ENCODE results near the gene PCDHGB3. TPM values are rescaled to one million over a fixed set of nuclear protein-coding genes. Genes with fewer than 3 reads are reported as not detected.
"Not testable (repeated sequence)": the region's sequence is repeated elsewhere in the genome, so short reads cannot be mapped to it uniquely, and the experiment has no call there.

Gene PCDHGB3
- total RNA-seq, 1 donor from 2014 or later: 0.47 TPM

DNA sequence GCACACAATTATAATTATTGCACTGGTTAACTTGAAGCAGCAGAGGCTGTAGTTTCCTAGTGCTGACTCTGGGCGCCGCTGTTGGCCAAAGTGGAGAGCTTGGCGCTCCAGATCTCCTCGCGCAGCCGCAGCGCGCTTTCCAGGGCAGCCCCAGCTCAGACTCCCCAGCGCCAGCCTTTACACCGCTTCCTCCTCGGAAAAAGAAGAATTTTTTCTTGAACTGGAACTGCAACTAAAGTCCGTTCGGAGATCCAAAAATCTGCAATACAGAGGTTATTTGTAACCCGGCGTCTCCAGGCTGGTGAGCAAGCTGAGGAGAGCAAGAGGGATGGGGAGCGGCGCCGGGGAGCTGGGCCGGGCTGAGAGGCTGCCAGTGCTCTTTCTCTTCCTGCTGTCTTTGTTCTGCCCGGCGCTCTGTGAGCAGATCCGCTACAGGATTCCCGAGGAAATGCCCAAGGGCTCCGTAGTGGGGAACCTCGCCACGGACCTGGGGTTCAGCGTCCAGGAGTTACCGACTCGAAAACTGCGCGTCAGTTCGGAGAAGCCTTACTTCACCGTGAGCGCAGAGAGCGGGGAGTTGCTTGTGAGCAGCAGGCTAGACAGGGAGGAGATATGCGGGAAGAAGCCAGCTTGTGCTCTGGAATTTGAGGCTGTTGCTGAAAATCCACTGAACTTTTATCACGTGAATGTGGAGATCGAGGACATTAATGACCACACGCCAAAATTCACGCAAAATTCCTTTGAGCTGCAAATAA is 17.7 kb downstream of the PCDHGB3 start, which contains the start of gene PCDHGB4:
PCDHGB4 (plus strand) TSS at position 142 of the 755 bp plus-strand sequence; CDS start at position 329, 187 bp downstream.
- peak within 1 kb of the TSS; percentile 39 for H3K4me3 Mint-ChIP-seq
- H3K4me1 Mint-ChIP-seq (ENCODE audit: low read depth); DNase-seq (ENCODE audit: low spot score); H3K27me3 Mint-ChIP-seq (ENCODE audit: insufficient read depth); H3K36me3 Mint-ChIP-seq (ENCODE audit: low read depth); H3K27ac Mint-ChIP-seq: not testable (repeated sequence)
- intact Hi-C loops (cut with micrococcal nuclease): loop anchor here (5.0 kb wide), 1 partner anchor 35 kb away; the partner anchor contains the start of gene PCDHGA11
- peaks cover 37% of the 10 kb centered on the region for H3K9me3 Mint-ChIP-seq

- Mint-ChIP-seq H3K36me3 (ENCODE audit: low read depth) (peaks cover 1% of the 10 kb centered on the region), H3K9me3 (peaks cover 38% of the 10 kb centered on the region), H3K27me3 (ENCODE audit: insufficient read depth) (peaks cover 3% of the 10 kb centered on the region), H3K4me3 (no peak overlapping the region), H3K4me1 (ENCODE audit: low read depth) (no peaks in the 10 kb centered on the region), H3K27ac (no peak overlapping the region)
- intact Hi-C loops (cut with micrococcal nuclease): loop anchor here (5.0 kb wide), 1 partner anchor 34 kb away; the partner anchor contains the start of gene PCDHGA11
- DNase-seq (ENCODE audit: low spot score): no peak
Measured at GRCh38 chr5:141388661-141389060, 18.6 kb downstream of the PCDHGB3 start.

GRCh38 chr5:141389153-141390042 is 19.4 kb downstream of the PCDHGB3 start:
- no peak overlapping the region for H3K27ac Mint-ChIP-seq
- DNase-seq (ENCODE audit: low spot score): no peak
- H3K36me3 Mint-ChIP-seq (ENCODE audit: low read depth): peaks cover 1% of the 10 kb centered on the region
- peaks cover 45% of the 10 kb centered on the region for H3K9me3 Mint-ChIP-seq
- H3K4me3 Mint-ChIP-seq: no peak overlapping the region
- H3K4me1 Mint-ChIP-seq (ENCODE audit: low read depth): no peaks in the 10 kb centered on the region
- peaks cover 3% of the 10 kb centered on the region for H3K27me3 Mint-ChIP-seq (ENCODE audit: insufficient read depth)
- intact Hi-C loops (cut with micrococcal nuclease): loop anchor here (5.0 kb wide), 1 partner anchor 33 kb away; the partner anchor contains the start of gene PCDHGA11

DNA sequence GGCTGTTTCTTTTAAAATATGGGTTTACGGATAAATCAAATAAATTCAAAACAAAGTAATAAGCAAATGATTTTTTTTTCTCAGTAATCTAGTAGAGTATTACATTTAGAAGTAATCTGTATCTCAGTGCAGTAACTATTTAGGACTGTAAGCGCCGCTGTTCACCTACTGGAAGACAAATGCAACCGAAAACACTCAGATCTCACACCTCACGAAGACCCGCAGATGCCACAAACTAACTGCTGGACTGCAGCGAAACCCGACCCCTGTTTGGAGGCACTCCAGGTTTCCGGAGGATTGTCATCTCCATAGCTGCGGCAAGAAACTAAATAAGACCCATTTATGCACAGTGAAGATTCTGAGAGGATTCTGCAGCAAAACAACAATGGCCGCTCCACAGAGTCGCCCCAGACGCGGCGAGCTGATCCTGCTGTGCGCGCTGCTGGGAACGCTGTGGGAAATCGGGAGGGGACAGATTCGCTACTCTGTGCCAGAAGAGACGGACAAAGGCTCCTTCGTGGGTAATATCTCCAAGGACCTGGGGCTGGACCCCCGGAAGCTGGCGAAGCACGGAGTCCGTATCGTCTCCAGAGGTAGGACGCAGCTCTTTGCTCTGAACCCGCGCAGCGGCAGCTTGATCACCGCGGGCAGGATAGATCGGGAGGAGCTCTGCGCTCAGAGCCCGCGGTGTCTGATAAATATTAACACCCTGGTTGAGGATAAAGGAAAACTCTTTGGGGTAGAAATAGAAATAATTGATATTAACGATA is 22.6 kb downstream of the PCDHGB3 start, which contains the start of gene PCDHGA8:
PCDHGA8 (plus strand) TSS at position 205 of the 770 bp plus-strand sequence; CDS start at position 386, 181 bp downstream.
- H3K4me1 Mint-ChIP-seq (ENCODE audit: low read depth): no peaks in the 10 kb centered on the region
- H3K36me3 Mint-ChIP-seq (ENCODE audit: low read depth): peaks cover 1% of the 10 kb centered on the region
- peaks cover 43% of the 10 kb centered on the region for H3K9me3 Mint-ChIP-seq
- H3K27me3 Mint-ChIP-seq (ENCODE audit: insufficient read depth): peaks cover 8% of the 10 kb centered on the region
- DNase-seq (ENCODE audit: low spot score): no peak
- intact Hi-C loops (cut with micrococcal nuclease): no loop called here
- no peak within 1 kb of the TSS for H3K4me3 Mint-ChIP-seq
- no peak within 1 kb of the TSS for H3K27ac Mint-ChIP-seq

- peaks cover 1% of the 10 kb centered on the region for H3K36me3 Mint-ChIP-seq (ENCODE audit: low read depth)
- no peak overlapping the region for H3K4me3 Mint-ChIP-seq
- intact Hi-C loops (cut with micrococcal nuclease): no loop called here
- DNase-seq (ENCODE audit: low spot score): no peak
- H3K27me3 Mint-ChIP-seq (ENCODE audit: insufficient read depth): peaks cover 8% of the 10 kb centered on the region
- no peaks in the 10 kb centered on the region for H3K4me1 Mint-ChIP-seq (ENCODE audit: low read depth)
- H3K9me3 Mint-ChIP-seq: peaks cover 43% of the 10 kb centered on the region
- H3K27ac Mint-ChIP-seq: no peak overlapping the region
Measured at GRCh38 chr5:141393267-141393666, 23.2 kb downstream of the PCDHGB3 start.

GRCh38 chr5:141394401-141395187 is 24.6 kb downstream of the PCDHGB3 start:
- H3K27ac Mint-ChIP-seq; H3K4me3 Mint-ChIP-seq; H3K4me1 Mint-ChIP-seq (ENCODE audit: low read depth); DNase-seq (ENCODE audit: low spot score); H3K36me3 Mint-ChIP-seq (ENCODE audit: low read depth): not testable (repeated sequence)
- Mint-ChIP-seq H3K9me3 (peaks cover 42% of the 10 kb centered on the region), H3K27me3 (ENCODE audit: insufficient read depth) (peaks cover 17% of the 10 kb centered on the region)
- intact Hi-C loops (cut with micrococcal nuclease): loop anchor here (5.0 kb wide), 1 partner anchor 32 kb away; the partner anchor contains the start of gene PCDHGA5

DNA sequence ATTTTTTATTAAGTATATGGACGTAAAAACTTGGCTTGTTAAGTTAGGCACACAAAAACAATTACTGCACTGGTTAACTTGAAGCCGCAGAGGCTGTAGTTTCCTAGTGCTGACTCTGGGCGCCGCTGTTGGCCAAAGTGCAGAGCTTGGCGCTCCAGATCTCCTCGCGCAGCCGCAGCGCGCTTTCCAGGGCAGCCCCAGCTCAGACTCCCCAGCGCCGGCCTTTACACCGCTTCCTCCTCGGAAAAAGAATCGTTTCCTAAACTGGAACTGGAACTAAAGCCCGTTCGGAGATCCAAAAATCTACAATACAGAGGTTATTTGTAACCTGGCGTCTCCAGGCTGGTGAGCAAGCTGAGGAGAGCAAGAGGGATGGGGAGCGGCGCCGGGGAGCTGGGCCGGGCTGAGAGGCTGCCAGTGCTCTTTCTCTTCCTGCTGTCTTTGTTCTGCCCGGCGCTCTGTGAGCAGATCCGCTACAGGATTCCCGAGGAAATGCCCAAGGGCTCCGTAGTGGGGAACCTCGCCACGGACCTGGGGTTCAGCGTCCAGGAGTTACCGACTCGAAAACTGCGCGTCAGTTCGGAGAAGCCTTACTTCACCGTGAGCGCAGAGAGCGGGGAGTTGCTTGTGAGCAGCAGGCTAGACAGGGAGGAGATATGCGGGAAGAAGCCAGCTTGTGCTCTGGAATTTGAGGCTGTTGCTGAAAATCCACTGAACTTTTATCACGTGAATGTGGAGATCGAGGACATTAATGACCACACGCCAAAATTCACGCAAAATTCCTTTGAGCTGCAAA is 27.9 kb downstream of the PCDHGB3 start, which contains the start of gene PCDHGB5:
PCDHGB5 (plus strand) TSS at position 192 of the 796 bp plus-strand sequence; CDS start at position 373, 181 bp downstream.
- peak within 1 kb of the TSS; percentile 37 for H3K4me3 Mint-ChIP-seq
- H3K4me1 Mint-ChIP-seq (ENCODE audit: low read depth); H3K27ac Mint-ChIP-seq; H3K36me3 Mint-ChIP-seq (ENCODE audit: low read depth): not testable (repeated sequence)
- H3K9me3 Mint-ChIP-seq: peaks cover 31% of the 10 kb centered on the region
- peaks cover 27% of the 10 kb centered on the region for H3K27me3 Mint-ChIP-seq (ENCODE audit: insufficient read depth)
- peak; percentile 21 for DNase-seq (ENCODE audit: low spot score)
- intact Hi-C loops (cut with micrococcal nuclease): loop anchor here (5.0 kb wide), 1 partner anchor 36 kb away; the partner anchor contains the start of gene PCDHGA5

- Mint-ChIP-seq H3K4me3 (no peak overlapping the region), H3K9me3 (peaks cover 32% of the 10 kb centered on the region), H3K36me3 (ENCODE audit: low read depth) (no peaks in the 10 kb centered on the region), H3K27ac (no peak overlapping the region), H3K27me3 (ENCODE audit: insufficient read depth) (peaks cover 27% of the 10 kb centered on the region), H3K4me1 (ENCODE audit: low read depth) (no peaks in the 10 kb centered on the region)
- intact Hi-C loops (cut with micrococcal nuclease): loop anchor here (5.0 kb wide), 1 partner anchor 36 kb away; the partner anchor contains the start of gene PCDHGA5
- DNase-seq (ENCODE audit: low spot score): no peak
Measured at GRCh38 chr5:141398608-141399007, 28.6 kb downstream of the PCDHGB3 start.

DNA sequence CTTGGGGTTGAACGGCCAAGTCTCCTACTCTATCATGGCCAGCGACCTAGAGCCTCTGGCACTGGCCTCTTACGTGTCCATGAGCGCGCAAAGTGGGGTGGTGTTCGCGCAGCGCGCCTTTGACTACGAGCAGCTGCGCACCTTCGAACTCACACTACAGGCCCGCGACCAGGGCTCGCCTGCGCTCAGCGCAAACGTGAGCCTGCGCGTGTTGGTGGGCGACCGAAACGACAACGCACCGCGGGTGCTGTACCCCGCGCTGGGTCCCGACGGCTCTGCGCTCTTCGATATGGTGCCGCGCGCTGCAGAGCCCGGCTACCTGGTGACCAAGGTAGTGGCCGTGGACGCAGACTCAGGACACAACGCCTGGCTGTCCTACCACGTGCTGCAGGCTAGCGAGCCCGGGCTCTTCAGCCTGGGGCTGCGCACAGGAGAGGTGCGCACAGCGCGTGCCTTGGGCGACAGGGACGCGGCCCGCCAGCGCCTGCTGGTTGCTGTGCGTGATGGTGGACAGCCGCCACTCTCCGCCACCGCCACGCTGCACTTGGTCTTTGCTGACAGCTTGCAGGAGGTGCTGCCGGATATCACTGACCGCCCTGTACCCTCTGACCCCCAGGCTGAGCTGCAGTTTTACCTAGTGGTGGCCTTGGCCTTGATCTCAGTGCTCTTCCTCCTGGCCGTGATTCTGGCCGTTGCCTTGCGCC is 29.7 kb downstream of the PCDHGB3 start:
- no peaks in the 10 kb centered on the region for H3K36me3 Mint-ChIP-seq (ENCODE audit: low read depth)
- no peak overlapping the region for H3K4me3 Mint-ChIP-seq
- peaks cover 26% of the 10 kb centered on the region for H3K27me3 Mint-ChIP-seq (ENCODE audit: insufficient read depth)
- peaks cover 24% of the 10 kb centered on the region for H3K9me3 Mint-ChIP-seq
- no peaks in the 10 kb centered on the region for H3K4me1 Mint-ChIP-seq (ENCODE audit: low read depth)
- intact Hi-C loops (cut with micrococcal nuclease): loop anchor here (2.0 to 5.0 kb wide), 2 partner anchors 35 to 37 kb away; partner anchors contain the start of gene PCDHGA5
- no peak for DNase-seq (ENCODE audit: low spot score)
- no peak overlapping the region for H3K27ac Mint-ChIP-seq

GRCh38 chr5:141402553-141403243 is 32.7 kb downstream of the PCDHGB3 start, which contains the start of gene PCDHGA9:
Gene PCDHGA9 (plus strand): TSS chr5:141402778. CDS start chr5:141402953, 175 bp downstream.
- no peak within 1 kb of the TSS for H3K4me3 Mint-ChIP-seq

More at GRCh38 chr5:141402553-141403243, 32.7 kb downstream of the PCDHGB3 start, which contains the start of gene PCDHGA9:
- intact Hi-C loops (cut with micrococcal nuclease): no loop called here
- H3K27ac Mint-ChIP-seq: no peak within 1 kb of the TSS
- peaks cover 21% of the 10 kb centered on the region for H3K27me3 Mint-ChIP-seq (ENCODE audit: insufficient read depth)
- H3K4me1 Mint-ChIP-seq (ENCODE audit: low read depth): no peaks in the 10 kb centered on the region
- no peaks in the 10 kb centered on the region for H3K36me3 Mint-ChIP-seq (ENCODE audit: low read depth)
- H3K9me3 Mint-ChIP-seq: peaks cover 19% of the 10 kb centered on the region
- DNase-seq (ENCODE audit: low spot score): no peak
